GM18517 (cell line): Measurements from ENCODE around the gene C13orf42.

ENCODE experiments used
- ATAC-seq: cut with Tn5 transposase; IDR thresholded peaks from one replicate; pipeline ENCODE4 v1.9.1; 2021; ENCODE audit warnings: mild to moderate bottlenecking, moderate library complexity; ENCODE audit not compliant: unreplicated experiment

C13orf42 gene

GRCh38 chr13:51035978-51036377 is 75.1 kb downstream of the C13orf42 start:
- ATAC-seq = no peak

GRCh38 chr13:51035469-51035868 is 75.6 kb downstream of the C13orf42 start:
- no peak for ATAC-seq

DNA sequence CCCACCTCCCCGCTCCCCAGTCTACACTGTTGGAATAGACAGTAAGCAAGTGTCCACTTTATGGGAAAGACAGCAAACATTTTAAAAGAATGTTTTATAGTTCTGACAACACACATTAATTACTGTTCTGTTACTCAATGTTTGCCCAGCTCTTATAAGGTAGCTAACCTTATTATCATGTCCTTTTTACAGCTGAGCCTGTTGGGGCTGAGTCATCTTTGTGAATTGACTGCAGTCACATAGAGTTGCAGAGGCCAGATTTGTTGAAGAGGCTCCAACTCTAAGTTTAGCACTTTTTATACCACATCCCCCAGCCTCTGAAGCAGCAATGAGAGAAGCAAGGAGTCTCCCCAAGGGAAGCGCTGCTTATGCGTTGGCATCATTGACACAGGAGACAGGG is 76.2 kb downstream of the C13orf42 start:
- ATAC-seq = no peak

DNA sequence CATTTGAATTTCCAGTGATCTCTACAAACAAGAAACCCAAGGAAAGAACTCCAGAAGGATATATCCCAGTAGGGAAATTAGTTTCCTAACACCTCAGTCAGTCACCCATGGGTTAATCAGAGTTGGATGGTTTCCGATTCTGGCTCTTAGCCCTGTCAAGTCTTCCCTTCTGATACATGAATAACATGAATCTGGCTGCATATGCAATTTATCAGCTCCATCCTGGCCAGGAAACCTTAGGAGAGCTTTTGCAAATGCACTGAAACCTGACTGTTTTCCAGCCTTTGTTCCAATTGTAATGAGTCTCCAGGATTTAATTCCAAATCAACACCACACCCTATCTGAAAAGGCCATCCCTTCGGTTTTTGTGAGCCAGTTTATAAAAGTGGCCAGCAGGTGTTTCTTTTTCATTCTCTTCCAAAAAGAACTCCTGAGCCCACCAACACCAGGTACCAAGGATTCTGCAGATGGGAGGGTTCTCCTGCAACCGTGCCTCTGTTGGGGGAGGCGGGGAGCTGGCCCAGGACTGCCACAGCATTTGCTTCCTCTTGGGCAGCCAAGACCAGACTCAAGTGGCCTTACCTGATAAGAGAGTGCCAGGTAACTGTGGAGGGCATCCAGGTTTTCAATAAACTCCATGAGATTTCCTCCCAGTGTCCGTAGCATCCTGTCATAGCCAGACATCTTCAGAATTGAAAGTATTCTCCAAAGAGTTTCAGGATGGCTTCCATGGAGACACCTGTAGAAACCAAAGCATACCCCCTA is 77.5 kb downstream of the C13orf42 start:
- no peak for ATAC-seq

GRCh38 chr13:51032831-51033230 is 78.2 kb downstream of the C13orf42 start:
- no peak for ATAC-seq
